ENCODE data around the gene HPS4.

Gene HPS4

GRCh38 chr22:26461188-26461810 is 22.3 kb downstream of the HPS4 start:
- Histone ChIP-seq H3K4me3 (ENCODE audit: low read depth in 1 of 5, low read length in 5 of 5) (no peak overlapping the region), H3K27ac (ENCODE audit: low read depth, low read length) (no peak overlapping the region), H3K27me3 (ENCODE audit: control insufficient read depth in 5 of 5, insufficient read depth in 4 of 5, low read length in 5 of 5) (no peaks in the 10 kb centered on the region), H3K4me1 (ENCODE audit: control insufficient read depth in 5 of 5, insufficient read depth in 5 of 5, low read length in 5 of 5) (peaks cover 4 to 12% (median 6%) of the 10 kb centered on the region in 5 donors), H3K9me3 (ENCODE audit: control insufficient read depth in 5 of 5, low read length in 5 of 5) (no peaks in the 10 kb centered on the region), H3K9ac (ENCODE audit: low read length in 5 of 5) (no peak overlapping the region), H3K36me3 (ENCODE audit: control insufficient read depth in 5 of 5, insufficient read depth in 5 of 5, low read length in 5 of 5) (peaks cover 20 to 88% (median 70%) of the 10 kb centered on the region in 5 donors)

- Histone ChIP-seq H3K4me1 (ENCODE audit: control insufficient read depth in 5 of 5, insufficient read depth in 5 of 5, low read length in 5 of 5) (peaks cover 4 to 12% (median 6%) of the 10 kb centered on the region in 5 donors), H3K36me3 (ENCODE audit: control insufficient read depth in 5 of 5, insufficient read depth in 5 of 5, low read length in 5 of 5) (peaks cover 17 to 84% (median 67%) of the 10 kb centered on the region in 5 donors), H3K9me3 (ENCODE audit: control insufficient read depth in 5 of 5, low read length in 5 of 5) (no peaks in the 10 kb centered on the region), H3K4me3 (ENCODE audit: low read depth in 1 of 5, low read length in 5 of 5) (no peak overlapping the region), H3K27me3 (ENCODE audit: control insufficient read depth in 5 of 5, insufficient read depth in 4 of 5, low read length in 5 of 5) (no peaks in the 10 kb centered on the region), H3K27ac (ENCODE audit: low read depth, low read length) (no peak overlapping the region), H3K9ac (ENCODE audit: low read length in 5 of 5) (no peak overlapping the region)
Measured at GRCh38 chr22:26460202-26460601, 23.4 kb downstream of the HPS4 start.

GRCh38 chr22:26457661-26458272 is 25.8 kb downstream of the HPS4 start:
- Histone ChIP-seq H3K9me3 (ENCODE audit: control insufficient read depth in 5 of 5, low read length in 5 of 5) (no peaks in the 10 kb centered on the region), H3K36me3 (ENCODE audit: control insufficient read depth in 5 of 5, insufficient read depth in 5 of 5, low read length in 5 of 5) (peaks cover 13 to 77% (median 58%) of the 10 kb centered on the region in 5 donors), H3K9ac (ENCODE audit: low read length in 5 of 5) (no peak overlapping the region), H3K4me1 (ENCODE audit: control insufficient read depth in 5 of 5, insufficient read depth in 5 of 5, low read length in 5 of 5) (peaks cover 0 to 5% (median 0%) of the 10 kb centered on the region in 5 donors), H3K4me3 (ENCODE audit: low read depth in 1 of 5, low read length in 5 of 5) (no peak overlapping the region), H3K27me3 (ENCODE audit: control insufficient read depth in 5 of 5, insufficient read depth in 4 of 5, low read length in 5 of 5) (no peaks in the 10 kb centered on the region), H3K27ac (ENCODE audit: low read depth, low read length) (no peak overlapping the region)

GRCh38 chr22:26453812-26454500 is 29.6 kb downstream of the HPS4 start:
- no peaks in the 10 kb centered on the region for H3K27me3 ChIP-seq (ENCODE audit: control insufficient read depth in 5 of 5, insufficient read depth in 4 of 5, low read length in 5 of 5)
- H3K4me1 ChIP-seq (ENCODE audit: control insufficient read depth in 5 of 5, insufficient read depth in 5 of 5, low read length in 5 of 5): no peaks in the 10 kb centered on the region
- H3K4me3 ChIP-seq (ENCODE audit: low read depth in 1 of 5, low read length in 5 of 5): no peak overlapping the region
- peaks cover 4 to 74% (median 65%) of the 10 kb centered on the region in 5 donors for H3K36me3 ChIP-seq (ENCODE audit: control insufficient read depth in 5 of 5, insufficient read depth in 5 of 5, low read length in 5 of 5)
- H3K9me3 ChIP-seq (ENCODE audit: control insufficient read depth in 5 of 5, low read length in 5 of 5): no peaks in the 10 kb centered on the region
- no peak overlapping the region for H3K27ac ChIP-seq (ENCODE audit: low read depth, low read length)
- H3K9ac ChIP-seq (ENCODE audit: low read length in 5 of 5): no peak overlapping the region

GRCh38 chr22:26453216-26453615 is 30.4 kb downstream of the HPS4 start:
- Histone ChIP-seq H3K27me3 (ENCODE audit: control insufficient read depth in 5 of 5, insufficient read depth in 4 of 5, low read length in 5 of 5) (no peaks in the 10 kb centered on the region), H3K9ac (ENCODE audit: low read length in 5 of 5) (no peak overlapping the region), H3K9me3 (ENCODE audit: control insufficient read depth in 5 of 5, low read length in 5 of 5) (no peaks in the 10 kb centered on the region), H3K27ac (ENCODE audit: low read depth, low read length) (no peak overlapping the region), H3K4me1 (ENCODE audit: control insufficient read depth in 5 of 5, insufficient read depth in 5 of 5, low read length in 5 of 5) (no peaks in the 10 kb centered on the region), H3K36me3 (ENCODE audit: control insufficient read depth in 5 of 5, insufficient read depth in 5 of 5, low read length in 5 of 5) (peaks cover 4 to 68% (median 60%) of the 10 kb centered on the region in 5 donors), H3K4me3 (ENCODE audit: low read depth in 1 of 5, low read length in 5 of 5) (no peak overlapping the region)

- Histone ChIP-seq H3K4me1 (ENCODE audit: control insufficient read depth in 5 of 5, insufficient read depth in 5 of 5, low read length in 5 of 5) (no peaks in the 10 kb centered on the region), H3K27ac (ENCODE audit: low read depth, low read length) (no peak overlapping the region), H3K4me3 (ENCODE audit: low read depth in 1 of 5, low read length in 5 of 5) (no peak overlapping the region), H3K9ac (ENCODE audit: low read length in 5 of 5) (no peak overlapping the region), H3K27me3 (ENCODE audit: control insufficient read depth in 5 of 5, insufficient read depth in 4 of 5, low read length in 5 of 5) (no peaks in the 10 kb centered on the region), H3K36me3 (ENCODE audit: control insufficient read depth in 5 of 5, insufficient read depth in 5 of 5, low read length in 5 of 5) (peaks cover 4 to 60% (median 52%) of the 10 kb centered on the region in 5 donors), H3K9me3 (ENCODE audit: control insufficient read depth in 5 of 5, low read length in 5 of 5) (no peaks in the 10 kb centered on the region)
Measured at GRCh38 chr22:26452236-26453016, 31.2 kb downstream of the HPS4 start.

GRCh38 chr22:26450453-26451185 is 33.0 kb downstream of the HPS4 start:
- Histone ChIP-seq H3K27me3 (ENCODE audit: control insufficient read depth in 5 of 5, insufficient read depth in 4 of 5, low read length in 5 of 5) (peaks cover 0 to 2% (median 0%) of the 10 kb centered on the region in 5 donors), H3K36me3 (ENCODE audit: control insufficient read depth in 5 of 5, insufficient read depth in 5 of 5, low read length in 5 of 5) (peaks cover 0 to 45% (median 42%) of the 10 kb centered on the region in 5 donors), H3K4me3 (ENCODE audit: low read depth in 1 of 5, low read length in 5 of 5) (no peak overlapping the region), H3K27ac (ENCODE audit: low read depth, low read length) (no peak overlapping the region), H3K9me3 (ENCODE audit: control insufficient read depth in 5 of 5, low read length in 5 of 5) (no peaks in the 10 kb centered on the region), H3K4me1 (ENCODE audit: control insufficient read depth in 5 of 5, insufficient read depth in 5 of 5, low read length in 5 of 5) (no peaks in the 10 kb centered on the region), H3K9ac (ENCODE audit: low read length in 5 of 5) (no peak overlapping the region)

GRCh38 chr22:26448941-26449340 is 34.6 kb downstream of the HPS4 start:
- Histone ChIP-seq H3K4me1 (ENCODE audit: control insufficient read depth in 5 of 5, insufficient read depth in 5 of 5, low read length in 5 of 5) (no peaks in the 10 kb centered on the region), H3K27me3 (ENCODE audit: control insufficient read depth in 5 of 5, insufficient read depth in 4 of 5, low read length in 5 of 5) (peaks cover 0 to 2% (median 0%) of the 10 kb centered on the region in 5 donors), H3K9me3 (ENCODE audit: control insufficient read depth in 5 of 5, low read length in 5 of 5) (no peaks in the 10 kb centered on the region), H3K9ac (ENCODE audit: low read length in 5 of 5) (no peak overlapping the region), H3K27ac (ENCODE audit: low read depth, low read length) (no peak overlapping the region), H3K4me3 (ENCODE audit: low read depth in 1 of 5, low read length in 5 of 5) (no peak overlapping the region), H3K36me3 (ENCODE audit: control insufficient read depth in 5 of 5, insufficient read depth in 5 of 5, low read length in 5 of 5) (peaks cover 0 to 41% (median 37%) of the 10 kb centered on the region in 5 donors)

- Histone ChIP-seq H3K27ac (ENCODE audit: low read depth, low read length) (no peak overlapping the region), H3K27me3 (ENCODE audit: control insufficient read depth in 5 of 5, insufficient read depth in 4 of 5, low read length in 5 of 5) (peaks cover 0 to 2% (median 0%) of the 10 kb centered on the region in 5 donors), H3K36me3 (ENCODE audit: control insufficient read depth in 5 of 5, insufficient read depth in 5 of 5, low read length in 5 of 5) (peaks cover 0 to 35% (median 31%) of the 10 kb centered on the region in 5 donors), H3K4me1 (ENCODE audit: control insufficient read depth in 5 of 5, insufficient read depth in 5 of 5, low read length in 5 of 5) (no peaks in the 10 kb centered on the region), H3K9ac (ENCODE audit: low read length in 5 of 5) (no peak overlapping the region), H3K4me3 (ENCODE audit: low read depth in 1 of 5, low read length in 5 of 5) (no peak overlapping the region), H3K9me3 (ENCODE audit: control insufficient read depth in 5 of 5, low read length in 5 of 5) (no peaks in the 10 kb centered on the region)
Measured at GRCh38 chr22:26448334-26448733, 35.2 kb downstream of the HPS4 start.
